ENCODE data around the gene LAMB3. TPM values are rescaled to one million over a fixed set of nuclear protein-coding genes. Genes with fewer than 3 reads are reported as not detected.

Gene LAMB3
- total RNA-seq, 1 donor, result 5.4 TPM

- Histone ChIP-seq H3K27ac (ENCODE audit: low read depth, low read length) (no peak overlapping the region), H4K20me1 (ENCODE audit: insufficient read depth, low read length) (no peaks in the 10 kb centered on the region), H3K36me3 (ENCODE audit: insufficient read depth, low read length) (no peaks in the 10 kb centered on the region), H3K9me3 (ENCODE audit: low read depth, low read length) (no peaks in the 10 kb centered on the region), H3K27me3 (ENCODE audit: insufficient read depth, low read length) (no peaks in the 10 kb centered on the region), H3K4me2 (ENCODE audit: insufficient read depth, low read length) (no peak overlapping the region), H2AFZ (ENCODE audit: low read length) (no peak overlapping the region), H3K4me3 (ENCODE audit: insufficient read depth, low read length) (no peak overlapping the region), H3K4me1 (ENCODE audit: insufficient read depth, low read length) (peaks cover 14% of the 10 kb centered on the region), H3K79me2 (ENCODE audit: insufficient read depth, low read length) (no peaks in the 10 kb centered on the region)
- DNase-seq (ENCODE audit: insufficient read length, low spot score, missing footprints), result no peak
- TF ChIP-seq CTCF (IDR thresholded peaks at IDR 0.05; ENCODE audit: extremely low read depth, low read depth, low read length), result no peak
These were observed 23.5 kb downstream of the LAMB3 start for GRCh38 chr1:209628618-209629299.

- peak; percentile 96 for DNase-seq (ENCODE audit: insufficient read length, low spot score, missing footprints)
- no peak overlapping the region for H2AFZ ChIP-seq (ENCODE audit: low read length)
- no peak overlapping the region for H3K4me3 ChIP-seq (ENCODE audit: insufficient read depth, low read length)
These were observed 24.5 kb downstream of the LAMB3 start for GRCh38 chr1:209627732-209628196.

GRCh38 chr1:209627027-209627731 is 25.0 kb downstream of the LAMB3 start:
- Histone ChIP-seq H3K27ac (ENCODE audit: low read depth, low read length) (no peak overlapping the region), H3K4me3 (ENCODE audit: insufficient read depth, low read length) (no peak overlapping the region), H3K79me2 (ENCODE audit: insufficient read depth, low read length) (no peaks in the 10 kb centered on the region), H3K4me2 (ENCODE audit: insufficient read depth, low read length) (no peak overlapping the region), H3K4me1 (ENCODE audit: insufficient read depth, low read length) (peaks cover 7% of the 10 kb centered on the region), H4K20me1 (ENCODE audit: insufficient read depth, low read length) (no peaks in the 10 kb centered on the region), H2AFZ (ENCODE audit: low read length) (no peak overlapping the region), H3K36me3 (ENCODE audit: insufficient read depth, low read length) (no peaks in the 10 kb centered on the region), H3K9me3 (ENCODE audit: low read depth, low read length) (no peaks in the 10 kb centered on the region), H3K27me3 (ENCODE audit: insufficient read depth, low read length) (no peaks in the 10 kb centered on the region)
- TF ChIP-seq CTCF (IDR thresholded peaks at IDR 0.05; ENCODE audit: extremely low read depth, low read depth, low read length), result no peak
- DNase-seq (ENCODE audit: insufficient read length, low spot score, missing footprints), result no peak

More at GRCh38 chr1:209627732-209628196, 24.5 kb downstream of the LAMB3 start:
- Histone ChIP-seq H3K4me1 (ENCODE audit: insufficient read depth, low read length) (peaks cover 7% of the 10 kb centered on the region), H3K9me3 (ENCODE audit: low read depth, low read length) (no peaks in the 10 kb centered on the region), H4K20me1 (ENCODE audit: insufficient read depth, low read length) (no peaks in the 10 kb centered on the region), H3K4me2 (ENCODE audit: insufficient read depth, low read length) (no peak overlapping the region), H3K27me3 (ENCODE audit: insufficient read depth, low read length) (no peaks in the 10 kb centered on the region), H3K79me2 (ENCODE audit: insufficient read depth, low read length) (no peaks in the 10 kb centered on the region), H3K27ac (ENCODE audit: low read depth, low read length) (no peak overlapping the region), H3K36me3 (ENCODE audit: insufficient read depth, low read length) (no peaks in the 10 kb centered on the region)
- peak; percentile 92 for TF ChIP-seq CTCF (IDR thresholded peaks at IDR 0.05; ENCODE audit: extremely low read depth, low read depth, low read length)

- H3K36me3 ChIP-seq (ENCODE audit: insufficient read depth, low read length), result no peaks in the 10 kb centered on the region
- no peak for TF ChIP-seq CTCF (IDR thresholded peaks at IDR 0.05; ENCODE audit: extremely low read depth, low read depth, low read length)
- H2AFZ ChIP-seq (ENCODE audit: low read length), result no peak overlapping the region
- H3K27ac ChIP-seq (ENCODE audit: low read depth, low read length), result no peak overlapping the region
- H3K4me3 ChIP-seq (ENCODE audit: insufficient read depth, low read length), result no peak overlapping the region
- no peaks in the 10 kb centered on the region for H3K27me3 ChIP-seq (ENCODE audit: insufficient read depth, low read length)
- no peak overlapping the region for H3K4me2 ChIP-seq (ENCODE audit: insufficient read depth, low read length)
- no peak for DNase-seq (ENCODE audit: insufficient read length, low spot score, missing footprints)
- peaks cover 7% of the 10 kb centered on the region for H3K4me1 ChIP-seq (ENCODE audit: insufficient read depth, low read length)
- H4K20me1 ChIP-seq (ENCODE audit: insufficient read depth, low read length), result no peaks in the 10 kb centered on the region
- no peaks in the 10 kb centered on the region for H3K9me3 ChIP-seq (ENCODE audit: low read depth, low read length)
- no peaks in the 10 kb centered on the region for H3K79me2 ChIP-seq (ENCODE audit: insufficient read depth, low read length)
These were observed 25.7 kb downstream of the LAMB3 start for GRCh38 chr1:209626346-209627026.

Data from osteoblast (primary cell).